GM12878 (cell line): ENCODE data around the gene OGA. TPM values are rescaled to one million over a fixed set of nuclear protein-coding genes. Genes with fewer than 3 reads are reported as not detected.

Experiments used
- ATAC-seq: fragments of 200-7000 bp; cut with Tn5 transposase; 3 replicates; pipeline ENCODE4 v1.9.1; 2020; ENCODE audit warnings: mild to moderate bottlenecking, moderate library complexity
- BruUV-seq: library from RNA; stranded (reverse); fragments of 400-500 nt; replicated peaks from 2 replicates; lab custom pipeline; 2021; lab: Mats Ljungman, UMichigan
- CTCF ChIA-PET: fragments of 300-600 bp; sonication (Branson Sonifier 250); formaldehyde crosslinking; extraction: SDS; loops from one replicate; lab custom pipeline; 2021; ENCODE audit warnings: inconsistent platforms; lab: Yijun Ruan, JAX
- POLR2A ChIA-PET: fragments of 350-600 bp; formaldehyde crosslinking; extraction: SDS; loops from one replicate; lab custom pipeline; 2021; ENCODE audit warnings: inconsistent platforms; lab: Charles Lee
- RAD21 ChIA-PET: fragments of 300-600 bp; sonication (Branson Sonifier 250); formaldehyde crosslinking; loops from one replicate; lab custom pipeline; 2023; ENCODE audit warnings: antibody characterized with exemption; ENCODE audit not compliant: unreplicated experiment; lab: Charles Lee
- SMC1A ChIA-PET: fragments of 300-600 bp; sonication (Branson Sonifier 250); formaldehyde crosslinking; loops from one replicate; lab custom pipeline; 2023; ENCODE audit not compliant: unreplicated experiment, uncharacterized antibody; lab: Charles Lee
- DNase-seq: peaks from one replicate; pipeline ENCODE4 v3.0.0-alpha.2; 2011; ENCODE audit warnings: low read depth, low spot score
- FAIRE-seq: peaks from 3 replicates; lab custom pipeline; 2011; peaks lifted over from hg19 to GRCh38; lab: Jason Lieb, UNC
- H2AFZ ChIP-seq: 2 replicates; pipeline ENCODE4 v1.6.0; 2011; ENCODE audit warnings: low read depth, low read length, control low read depth; ENCODE audit not compliant: control insufficient read depth
- H3K27ac ChIP-seq: 2 replicates; pipeline ENCODE4 v1.5.1; 2011; ENCODE audit warnings: control low read depth; ENCODE audit not compliant: control insufficient read depth, insufficient read depth
- H3K27me3 ChIP-seq, 2 experiments: replicated peaks in 1 of 2; 2 replicates each; pipeline versions ENCODE4 v1.6.0 to v1.6.1; 2011; ENCODE audit warnings: low read length in 1 of 2; ENCODE audit not compliant: control insufficient read depth in 2 of 2, insufficient read depth in 2 of 2
- H3K36me3 ChIP-seq, 2 experiments: 2 replicates each; pipeline ENCODE4 v1.5.1; 2011; ENCODE audit warnings: low read length in 1 of 2; ENCODE audit not compliant: control insufficient read depth in 2 of 2, insufficient read depth in 2 of 2
- H3K4me1 ChIP-seq: 2 replicates; pipeline ENCODE4 v1.6.1; 2011; ENCODE audit warnings: mild to moderate bottlenecking, low read length, moderate library complexity, mixed read lengths; ENCODE audit not compliant: control insufficient read depth, insufficient read depth
- H3K4me2 ChIP-seq: 2 replicates; pipeline ENCODE4 v1.6.0; 2011; ENCODE audit warnings: control low read depth; ENCODE audit not compliant: control insufficient read depth, insufficient read depth
- H3K4me3 ChIP-seq: fragments of 200-600 bp; sonication (generic); 2 replicates; pipeline ENCODE4 v1.5.1; 2016
- H3K79me2 ChIP-seq: 2 replicates; pipeline ENCODE4 v1.6.0; 2011; ENCODE audit warnings: low read length; ENCODE audit not compliant: control insufficient read depth, insufficient read depth
- H3K9ac ChIP-seq: 2 replicates; pipeline ENCODE4 v1.8.0; 2011; ENCODE audit warnings: low read length, control low read depth, mixed read lengths; ENCODE audit not compliant: control insufficient read depth, insufficient read depth
- H3K9me3 ChIP-seq: replicated peaks from 3 replicates; pipeline ENCODE4 v1.5.1; 2011; ENCODE audit warnings: mild to moderate bottlenecking, low read length; ENCODE audit not compliant: control insufficient read depth, insufficient read depth
- H4K20me1 ChIP-seq: 2 replicates; pipeline ENCODE4 v1.6.0; 2011; ENCODE audit not compliant: control insufficient read depth, insufficient read depth
- NFXL1 ChIP-seq: fragments of 450-650 bp; IDR thresholded peaks from 2 replicates; pipeline ENCODE4 v1.6.1; 2017; ENCODE audit warnings: antibody characterized with exemption, mild to moderate bottlenecking, borderline replicate concordance
- WGBS: methylation state at CpG from one replicate; pipeline ENCODE4 v1.1.6; 2016; ENCODE audit warnings: low lambda C conversion rate; ENCODE audit not compliant: insufficient replicate concordance, insufficient coverage; ENCODE audit errors: missing lambda C conversion rate; 5-methylcytosine and 5-hydroxymethylcytosine counted together
- in situ Hi-C: fragments of 300-500 bp; cut with MboI; formaldehyde crosslinking; loops from 9 replicates; pipeline ENCODE4 v1.14.3; 2018; ENCODE audit warnings: mixed read lengths
- intact Hi-C: fragments of 100-400 bp; cut with micrococcal nuclease; formaldehyde crosslinking; loops from one replicate; pipeline ENCODE4 v1.14.2; 2022; ENCODE audit not compliant: unreplicated experiment
- polyA plus RNA-seq, 11 experiments: library from polyadenylated mRNA; depleted of rRNA in 4 of 11; unstranded in 6 of 11; stranded (reverse) in 5 of 11; fragments of >200 nt; fragmentation: Nextera tagmentation in 4 of 11; fragmentation: Illumina TruSeq in 1 of 11; extraction: Ambion mirVana in 4 of 11; extraction: Trizol in 1 of 11; gene quantifications; 1 replicate in 1 of 11; 2 replicates in 10 of 11; pipeline versions ENCODE4 v1.2.1 to v1.2.3, GENCODE V29; 2011 to 2016; ENCODE audit warnings: inconsistent platforms in 2 of 11, missing spikeins in 2 of 11, low read depth in 1 of 11
- total RNA-seq, 4 experiments: library from RNA; depleted of rRNA in 3 of 4; stranded (reverse); fragments of >200 nt in 3 of 4; fragmentation: Illumina TruSeq in 1 of 4; extraction: Trizol in 1 of 4; gene quantifications; 2 replicates each; pipeline versions ENCODE4 v1.2.1 to v1.2.3, GENCODE V29; 2013 to 2021
- TF ChIP-seq, protein P1 (sequence below): fragments of 450-650 bp; IDR thresholded peaks from 2 replicates; pipeline ENCODE4 v1.6.1; 2017; ENCODE audit warnings: mild to moderate bottlenecking

OGA gene
- total and polyA plus RNA-seq, 10 of the 15 experiments (the other 5 are each of a cell fraction or from before 2014, with no cell fraction given): 23.0 to 145 (median 85.2) TPM

DNA sequence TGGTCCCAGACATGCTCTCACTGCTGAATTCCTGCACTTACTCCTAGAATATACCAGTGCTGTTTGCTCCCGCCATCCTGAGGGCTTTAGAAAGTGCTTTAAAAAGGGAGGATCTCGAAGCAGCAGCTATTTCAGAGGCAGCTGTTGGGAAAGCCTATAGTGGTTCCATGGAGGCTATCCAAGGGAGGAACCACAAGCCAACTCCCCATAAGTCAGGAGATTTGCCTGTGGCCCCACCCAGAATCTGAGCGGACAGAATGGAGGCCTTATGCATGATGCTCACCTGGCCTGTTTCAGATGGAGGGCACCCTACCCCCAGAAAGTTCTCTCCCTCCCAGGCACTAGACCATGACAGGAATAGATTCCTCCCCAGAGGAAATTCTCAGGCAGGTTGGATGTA, 27.6 kb upstream of the OGA start:
- Histone ChIP-seq H3K79me2 (no peaks in the 10 kb centered on the region; the same call in 1 of the 2 replicates), H3K4me1 (peaks cover 18% of the 10 kb centered on the region), H3K9me3 (no peaks in the 10 kb centered on the region), H2AFZ (no peak overlapping the region), H3K36me3 (peaks cover 5 to 6% of the 10 kb centered on the region in 2 experiments; a peak in 2 of 4 replicates), H3K4me3 (no peak overlapping the region), H3K4me2 (no peak overlapping the region), H4K20me1 (no peaks in the 10 kb centered on the region; the same call in 1 of the 2 replicates), H3K9ac (no peak overlapping the region), H3K27me3 (no peaks in the 10 kb centered on the region), H3K27ac (no peak overlapping the region)
- no peak for DNase-seq
- no peak for FAIRE-seq
- in situ Hi-C loops: no loop called here
- POLR2A ChIA-PET: interaction anchor here (0.5 kb wide), 2 partner anchors 49 to 231 kb away, joined by 3 to 5 read pairs; no protein-coding TSS in a partner anchor
- 80% methylated on average over 3 of the region's 3 CpGs for WGBS
- CTCF ChIA-PET: interaction anchor here (0.7 to 17.0 kb wide), 6 partner anchors 10 to 429 kb away, joined by 3 to 697 read pairs (median 7); no protein-coding TSS in a partner anchor
- RAD21 ChIA-PET: interaction anchor here (1.0 to 1.6 kb wide), 2 partner anchors 115 to 164 kb away, joined by 3 to 7 read pairs; no protein-coding TSS in a partner anchor
- TF ChIP-seq, protein P1, sequence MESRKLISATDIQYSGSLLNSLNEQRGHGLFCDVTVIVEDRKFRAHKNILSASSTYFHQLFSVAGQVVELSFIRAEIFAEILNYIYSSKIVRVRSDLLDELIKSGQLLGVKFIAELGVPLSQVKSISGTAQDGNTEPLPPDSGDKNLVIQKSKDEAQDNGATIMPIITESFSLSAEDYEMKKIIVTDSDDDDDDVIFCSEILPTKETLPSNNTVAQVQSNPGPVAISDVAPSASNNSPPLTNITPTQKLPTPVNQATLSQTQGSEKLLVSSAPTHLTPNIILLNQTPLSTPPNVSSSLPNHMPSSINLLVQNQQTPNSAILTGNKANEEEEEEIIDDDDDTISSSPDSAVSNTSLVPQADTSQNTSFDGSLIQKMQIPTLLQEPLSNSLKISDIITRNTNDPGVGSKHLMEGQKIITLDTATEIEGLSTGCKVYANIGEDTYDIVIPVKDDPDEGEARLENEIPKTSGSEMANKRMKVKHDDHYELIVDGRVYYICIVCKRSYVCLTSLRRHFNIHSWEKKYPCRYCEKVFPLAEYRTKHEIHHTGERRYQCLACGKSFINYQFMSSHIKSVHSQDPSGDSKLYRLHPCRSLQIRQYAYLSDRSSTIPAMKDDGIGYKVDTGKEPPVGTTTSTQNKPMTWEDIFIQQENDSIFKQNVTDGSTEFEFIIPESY: no peak
- TF ChIP-seq NFXL1: no peak
- no peak for ATAC-seq
- SMC1A ChIA-PET: interaction anchor here (1.4 to 13.6 kb wide), 3 partner anchors 13 to 161 kb away, joined by 3 to 407 read pairs (median 8); no protein-coding TSS in a partner anchor
- intact Hi-C loops: no loop called here
- BruUV-seq: no TSS peak
